GM12878 (cell line): ENCODE measurements around the gene SP110. TPM values are rescaled to one million over a fixed set of nuclear protein-coding genes. Genes with fewer than 3 reads are reported as not detected.

Source experiments
- BCL11A ChIP-seq: IDR thresholded peaks from 2 replicates; pipeline ENCODE4 v1.6.1; 2011; ENCODE audit warnings: low read depth, low read length
- CBFB ChIP-seq: IDR thresholded peaks from 2 replicates; pipeline ENCODE4 v1.6.1; 2016; ENCODE audit warnings: antibody characterized with exemption, low read depth
- CEBPZ ChIP-seq: fragments of 150-350 bp; IDR thresholded peaks from 2 replicates; pipeline ENCODE4 v1.6.1; 2016; ENCODE audit warnings: low read depth, low read length
- FOS ChIP-seq: IDR thresholded peaks from 3 replicates; pipeline ENCODE4 v1.6.1; 2011; ENCODE audit warnings: borderline replicate concordance; ENCODE audit not compliant: insufficient read length; ENCODE audit errors: extremely low read depth
- GATAD2B ChIP-seq: fragments of 450-650 bp; conservative IDR thresholded peaks from 2 replicates; pipeline ENCODE4 v1.6.1; 2017; ENCODE audit warnings: low read depth, mild to moderate bottlenecking, moderate library complexity
- HSF1 ChIP-seq: fragments of 150-350 bp; IDR thresholded peaks from 2 replicates; pipeline ENCODE4 v1.6.1; 2014; ENCODE audit warnings: mild to moderate bottlenecking, low read depth, low read length
- MLLT1 ChIP-seq: fragments of 450-650 bp; IDR thresholded peaks from 2 replicates; pipeline ENCODE4 v1.6.1; 2016; ENCODE audit warnings: mild to moderate bottlenecking
- POLR2A ChIP-seq: IDR thresholded peaks from 2 replicates; pipeline ENCODE4 v1.6.1; 2011; ENCODE audit warnings: low read depth, mild to moderate bottlenecking, low read length
- SREBF2 ChIP-seq: IDR thresholded peaks from 2 replicates; pipeline ENCODE4 v1.6.1; 2012; ENCODE audit warnings: mild to moderate bottlenecking, low read length
- SUZ12 ChIP-seq: fragments of 200-600 bp; sonication (generic); IDR thresholded peaks from one replicate; pipeline ENCODE4 v1.6.1; 2018; ENCODE audit warnings: antibody characterized with exemption, mild to moderate bottlenecking; ENCODE audit not compliant: unreplicated experiment
- TARDBP ChIP-seq: IDR thresholded peaks from 2 replicates; pipeline ENCODE4 v1.6.1; 2016; ENCODE audit warnings: borderline replicate concordance
- USF1 ChIP-seq: IDR thresholded peaks from 2 replicates; pipeline ENCODE4 v1.6.1; 2011; ENCODE audit warnings: borderline replicate concordance, low read depth, mild to moderate bottlenecking, moderate library complexity, mixed read lengths, low read length; ENCODE audit not compliant: insufficient read depth; ENCODE audit errors: extremely low read length
- ZNF687 ChIP-seq: fragments of 450-650 bp; IDR thresholded peaks from 2 replicates; pipeline ENCODE4 v1.6.1; 2017; ENCODE audit warnings: mild to moderate bottlenecking, moderate library complexity
- polyA plus RNA-seq, 11 experiments: library from polyadenylated mRNA; depleted of rRNA in 4 of 11; unstranded in 6 of 11; stranded (reverse) in 5 of 11; fragments of >200 nt; fragmentation: Nextera tagmentation in 4 of 11; fragmentation: Illumina TruSeq in 1 of 11; extraction: Ambion mirVana in 4 of 11; extraction: Trizol in 1 of 11; gene quantifications; 1 replicate in 1 of 11; 2 replicates in 10 of 11; pipeline versions ENCODE4 v1.2.1 to v1.2.3, GENCODE V29; 2011 to 2016; ENCODE audit warnings: inconsistent platforms in 2 of 11, missing spikeins in 2 of 11, low read depth in 1 of 11
- total RNA-seq, 4 experiments: library from RNA; depleted of rRNA in 3 of 4; stranded (reverse); fragments of >200 nt in 3 of 4; fragmentation: Illumina TruSeq in 1 of 4; extraction: Trizol in 1 of 4; gene quantifications; 2 replicates each; pipeline versions ENCODE4 v1.2.1 to v1.2.3, GENCODE V29; 2013 to 2021
- TF ChIP-seq, protein P1 (sequence below): fragments of 450-650 bp; IDR thresholded peaks from 2 replicates; pipeline ENCODE4 v1.6.1; 2017; ENCODE audit warnings: borderline replicate concordance
- TF ChIP-seq, protein P2 (sequence below): fragments of 450-650 bp; IDR thresholded peaks from 2 replicates; pipeline ENCODE4 v1.6.1; 2018; ENCODE audit warnings: borderline replicate concordance, mild to moderate bottlenecking; ENCODE audit not compliant: partially characterized antibody

The SP110 gene
- total and polyA plus RNA-seq, 10 of the 15 experiments (the other 5 are each of a cell fraction or from before 2014, with no cell fraction given) = 81.2 to 149 (median 100) TPM

DNA sequence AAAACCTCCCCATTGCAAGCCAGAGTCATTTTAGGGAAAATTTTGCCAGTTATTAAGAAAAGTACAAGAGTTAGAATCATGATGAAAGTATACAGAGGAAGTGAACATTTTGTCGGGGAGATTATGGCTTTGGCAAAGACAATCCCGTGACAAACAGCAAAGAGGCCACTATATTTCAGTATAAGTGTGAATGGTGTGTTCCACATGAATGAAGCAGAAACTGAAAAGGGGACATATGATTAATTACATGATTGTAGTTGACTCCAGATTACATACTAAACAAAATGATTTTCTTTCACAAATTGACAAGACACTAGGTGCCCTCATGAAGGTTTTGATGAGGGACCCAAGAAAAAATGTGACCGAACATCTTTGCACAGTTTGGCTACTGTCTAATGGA lies 47.8 kb upstream of the SP110 start (continued):
- TF ChIP-seq HSF1 = no peak
- 0 out of 2 replicates have a peak, but pooled peaks have one; percentile 24 for TF ChIP-seq GATAD2B
- no peak for TF ChIP-seq CEBPZ
- no peak for TF ChIP-seq SUZ12
- no peak for TF ChIP-seq USF1
- TF ChIP-seq TARDBP = no peak
- TF ChIP-seq, protein P1, sequence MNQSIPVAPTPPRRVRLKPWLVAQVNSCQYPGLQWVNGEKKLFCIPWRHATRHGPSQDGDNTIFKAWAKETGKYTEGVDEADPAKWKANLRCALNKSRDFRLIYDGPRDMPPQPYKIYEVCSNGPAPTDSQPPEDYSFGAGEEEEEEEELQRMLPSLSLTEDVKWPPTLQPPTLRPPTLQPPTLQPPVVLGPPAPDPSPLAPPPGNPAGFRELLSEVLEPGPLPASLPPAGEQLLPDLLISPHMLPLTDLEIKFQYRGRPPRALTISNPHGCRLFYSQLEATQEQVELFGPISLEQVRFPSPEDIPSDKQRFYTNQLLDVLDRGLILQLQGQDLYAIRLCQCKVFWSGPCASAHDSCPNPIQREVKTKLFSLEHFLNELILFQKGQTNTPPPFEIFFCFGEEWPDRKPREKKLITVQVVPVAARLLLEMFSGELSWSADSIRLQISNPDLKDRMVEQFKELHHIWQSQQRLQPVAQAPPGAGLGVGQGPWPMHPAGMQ = no peak
- TF ChIP-seq ZNF687 = no peak
- TF ChIP-seq SREBF2 = no peak
- no peak for TF ChIP-seq MLLT1
- TF ChIP-seq, protein P2, sequence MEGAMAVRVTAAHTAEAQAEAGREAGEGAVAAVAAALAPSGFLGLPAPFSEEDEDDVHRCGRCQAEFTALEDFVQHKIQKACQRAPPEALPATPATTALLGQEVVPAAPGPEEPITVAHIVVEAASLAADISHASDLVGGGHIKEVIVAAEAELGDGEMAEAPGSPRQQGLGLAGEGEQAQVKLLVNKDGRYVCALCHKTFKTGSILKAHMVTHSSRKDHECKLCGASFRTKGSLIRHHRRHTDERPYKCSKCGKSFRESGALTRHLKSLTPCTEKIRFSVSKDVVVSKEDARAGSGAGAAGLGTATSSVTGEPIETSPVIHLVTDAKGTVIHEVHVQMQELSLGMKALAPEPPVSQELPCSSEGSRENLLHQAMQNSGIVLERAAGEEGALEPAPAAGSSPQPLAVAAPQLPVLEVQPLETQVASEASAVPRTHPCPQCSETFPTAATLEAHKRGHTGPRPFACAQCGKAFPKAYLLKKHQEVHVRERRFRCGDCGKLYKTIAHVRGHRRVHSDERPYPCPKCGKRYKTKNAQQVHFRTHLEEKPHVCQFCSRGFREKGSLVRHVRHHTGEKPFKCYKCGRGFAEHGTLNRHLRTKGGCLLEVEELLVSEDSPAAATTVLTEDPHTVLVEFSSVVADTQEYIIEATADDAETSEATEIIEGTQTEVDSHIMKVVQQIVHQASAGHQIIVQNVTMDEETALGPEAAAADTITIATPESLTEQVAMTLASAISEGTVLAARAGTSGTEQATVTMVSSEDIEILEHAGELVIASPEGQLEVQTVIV = no peak
- peak; percentile 97 for TF ChIP-seq BCL11A
- no peak for TF ChIP-seq POLR2A
- TF ChIP-seq FOS = no peak
- TF ChIP-seq CBFB = no peak
